Measurements from ENCODE around the gene PRDM5. TPM values are rescaled to one million over a fixed set of nuclear protein-coding genes. Genes with fewer than 3 reads are reported as not detected.
A peak's percentile ranks its signal among the peaks of the same experiment; 100 is the strongest.

The PRDM5 gene
- total RNA-seq, 1 donor = 30.7 TPM

DNA sequence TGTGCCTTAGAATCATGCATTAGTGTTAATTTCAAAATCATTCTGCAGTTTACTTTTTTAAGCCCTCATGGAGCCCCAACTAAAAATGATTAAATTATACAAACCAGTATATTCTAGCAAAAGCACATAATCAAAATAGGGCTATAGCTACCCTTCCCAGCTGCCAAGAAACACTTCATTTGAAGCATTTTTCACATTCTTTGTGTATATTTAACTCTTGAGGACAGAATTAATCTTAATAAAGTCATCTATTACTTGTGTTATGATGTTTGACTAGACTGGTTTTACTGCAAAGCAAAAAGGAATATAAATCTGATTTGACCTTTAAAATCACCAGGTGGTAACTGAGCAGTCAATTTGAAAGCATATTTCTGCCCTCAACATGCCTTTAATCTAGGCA lies 145.1 kb downstream of the PRDM5 start:
- TF ChIP-seq, protein P1, sequence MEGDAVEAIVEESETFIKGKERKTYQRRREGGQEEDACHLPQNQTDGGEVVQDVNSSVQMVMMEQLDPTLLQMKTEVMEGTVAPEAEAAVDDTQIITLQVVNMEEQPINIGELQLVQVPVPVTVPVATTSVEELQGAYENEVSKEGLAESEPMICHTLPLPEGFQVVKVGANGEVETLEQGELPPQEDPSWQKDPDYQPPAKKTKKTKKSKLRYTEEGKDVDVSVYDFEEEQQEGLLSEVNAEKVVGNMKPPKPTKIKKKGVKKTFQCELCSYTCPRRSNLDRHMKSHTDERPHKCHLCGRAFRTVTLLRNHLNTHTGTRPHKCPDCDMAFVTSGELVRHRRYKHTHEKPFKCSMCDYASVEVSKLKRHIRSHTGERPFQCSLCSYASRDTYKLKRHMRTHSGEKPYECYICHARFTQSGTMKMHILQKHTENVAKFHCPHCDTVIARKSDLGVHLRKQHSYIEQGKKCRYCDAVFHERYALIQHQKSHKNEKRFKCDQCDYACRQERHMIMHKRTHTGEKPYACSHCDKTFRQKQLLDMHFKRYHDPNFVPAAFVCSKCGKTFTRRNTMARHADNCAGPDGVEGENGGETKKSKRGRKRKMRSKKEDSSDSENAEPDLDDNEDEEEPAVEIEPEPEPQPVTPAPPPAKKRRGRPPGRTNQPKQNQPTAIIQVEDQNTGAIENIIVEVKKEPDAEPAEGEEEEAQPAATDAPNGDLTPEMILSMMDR (IDR thresholded peaks at IDR 0.05; ENCODE audit: insufficient read depth, low read depth, low read length) = no peak
- no peak for DNase-seq (ENCODE audit: low read depth)
- no peak overlapping the region for H3K4me3 ChIP-seq (ENCODE audit: low read depth, low read length)

DNA sequence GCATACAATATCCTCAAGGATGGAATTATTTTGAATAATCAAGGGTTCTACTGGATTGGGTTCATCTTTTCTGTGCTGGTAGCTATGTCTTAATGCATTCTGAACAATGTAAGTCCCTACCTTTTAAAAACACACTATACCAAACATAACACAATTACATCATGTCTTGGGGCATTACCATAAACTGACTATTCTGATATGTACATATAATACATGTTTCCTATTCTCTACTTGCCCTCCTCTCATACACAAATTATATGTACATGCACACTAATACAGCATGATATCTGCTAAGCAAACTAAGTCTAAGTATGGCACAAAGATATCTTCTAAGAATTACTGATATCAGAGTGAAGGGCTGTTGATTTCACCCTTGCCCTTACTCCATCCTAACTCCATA lies 147.1 kb downstream of the PRDM5 start:
- TF ChIP-seq, protein P1 (IDR thresholded peaks at IDR 0.05; ENCODE audit: insufficient read depth, low read depth, low read length) = no peak
- DNase-seq (ENCODE audit: low read depth) = no peak
- no peak overlapping the region for H3K4me3 ChIP-seq (ENCODE audit: low read depth, low read length)

DNA sequence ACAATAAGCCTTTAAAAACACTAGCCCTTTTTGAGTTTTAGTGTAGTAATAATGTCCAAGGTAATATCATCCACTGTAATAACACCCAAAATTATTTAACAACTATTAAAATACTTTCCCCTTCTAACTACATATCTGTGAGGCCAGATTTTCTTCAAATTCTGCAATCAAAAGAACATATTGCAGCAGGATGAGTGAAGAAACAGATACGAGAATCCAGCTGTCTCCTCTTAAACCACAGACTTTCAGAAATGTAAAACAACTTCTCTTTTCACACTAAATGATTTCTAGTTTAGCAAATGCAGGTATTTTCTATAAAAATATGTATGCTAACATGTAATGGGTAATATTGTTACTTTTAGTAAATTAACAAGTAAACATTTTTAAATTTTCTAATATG lies 148.9 kb downstream of the PRDM5 start:
- DNase-seq (ENCODE audit: low read depth) = no peak

DNA sequence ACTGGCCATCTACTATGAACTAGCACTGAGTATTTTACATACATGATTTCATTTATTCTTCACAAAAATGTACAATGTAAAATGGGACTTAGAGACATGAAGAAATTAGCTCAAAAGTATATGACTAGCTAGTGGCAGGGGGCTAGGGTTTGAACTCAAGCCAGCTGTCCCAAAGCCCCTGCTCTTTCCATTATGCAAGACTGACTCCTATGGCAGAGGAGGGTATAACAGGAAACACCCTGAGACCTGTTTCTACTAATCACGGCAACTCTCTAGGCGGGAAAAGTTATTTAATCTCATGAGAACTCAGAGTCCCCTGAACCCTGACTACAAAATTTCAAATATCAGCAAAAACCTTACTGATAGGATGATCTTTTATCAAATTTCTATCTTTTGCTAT lies 150.6 kb downstream of the PRDM5 start:
- TF ChIP-seq, protein P1 (IDR thresholded peaks at IDR 0.05; ENCODE audit: insufficient read depth, low read depth, low read length) = peak; percentile 8
- H3K4me3 ChIP-seq (ENCODE audit: low read depth, low read length) = no peak overlapping the region
- no peak for DNase-seq (ENCODE audit: low read depth)

More for the DNA sequence above, 148.9 kb downstream of the PRDM5 start:
- TF ChIP-seq, protein P1 (IDR thresholded peaks at IDR 0.05; ENCODE audit: insufficient read depth, low read depth, low read length) = no peak
- no peak overlapping the region for H3K4me3 ChIP-seq (ENCODE audit: low read depth, low read length)

DNA sequence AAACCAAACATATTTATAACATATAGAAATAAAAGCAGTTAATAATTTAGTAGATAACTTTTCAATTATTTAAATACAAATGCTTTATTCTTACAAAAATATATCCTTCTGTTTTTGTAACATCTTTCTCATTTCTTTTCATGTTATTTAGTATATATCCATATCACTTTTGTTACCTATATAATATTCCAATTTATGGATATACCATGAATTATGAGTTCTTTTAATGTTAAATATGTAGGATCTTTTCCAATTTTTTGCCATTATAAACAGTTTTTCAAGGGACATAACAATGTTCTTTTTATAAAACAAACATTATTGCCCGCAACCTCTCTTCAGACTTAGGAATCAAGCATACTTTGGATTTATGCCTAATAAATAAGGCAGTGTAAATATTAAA lies 151.6 kb downstream of the PRDM5 start:
- TF ChIP-seq, protein P1 (IDR thresholded peaks at IDR 0.05; ENCODE audit: insufficient read depth, low read depth, low read length) = no peak
- H3K4me3 ChIP-seq (ENCODE audit: low read depth, low read length) = no peak overlapping the region
- no peak for DNase-seq (ENCODE audit: low read depth)

DNA sequence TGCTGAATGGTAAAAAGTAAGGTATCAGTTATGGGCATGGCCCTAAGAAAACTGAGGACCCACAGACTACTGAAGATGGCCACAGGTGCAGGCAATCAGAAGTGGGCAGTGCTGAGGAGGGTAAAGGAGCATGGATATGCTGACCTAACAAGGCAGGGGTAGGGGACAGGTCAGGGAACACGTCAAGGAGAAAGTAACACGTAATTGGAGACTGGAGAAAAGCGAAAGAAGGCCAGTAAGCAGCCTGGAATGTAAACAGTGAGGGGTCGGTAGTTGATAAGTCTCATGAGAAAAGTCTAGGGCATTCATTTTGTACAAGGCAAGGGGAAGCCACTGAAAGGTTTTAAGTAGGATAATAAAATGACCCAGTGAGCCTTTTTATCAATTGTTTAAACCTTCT lies 153.3 kb downstream of the PRDM5 start:
- H3K4me3 ChIP-seq (ENCODE audit: low read depth, low read length) = no peak overlapping the region
- TF ChIP-seq, protein P1 (IDR thresholded peaks at IDR 0.05; ENCODE audit: insufficient read depth, low read depth, low read length) = no peak
- peak; percentile 91 for DNase-seq (ENCODE audit: low read depth)

DNA sequence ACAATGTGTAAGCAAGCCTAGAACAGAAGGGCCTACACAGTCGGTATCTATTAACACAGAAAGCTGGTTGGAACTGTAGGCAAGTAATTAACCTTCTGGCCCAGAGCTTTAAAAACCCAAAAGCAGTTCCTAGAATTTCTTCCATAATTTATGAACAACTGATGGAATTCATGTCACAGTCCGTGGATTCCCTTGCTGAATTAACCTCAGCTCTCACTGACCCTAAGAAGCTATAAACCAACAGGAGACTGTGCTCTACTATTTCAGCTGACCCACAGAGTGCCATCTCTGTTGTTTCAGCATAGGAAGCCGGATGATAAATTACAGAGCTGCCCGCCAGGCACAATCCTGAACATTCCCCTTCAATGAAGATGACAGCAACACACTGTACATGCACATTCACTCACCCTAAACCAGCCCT lies 157.3 kb downstream of the PRDM5 start:
- TF ChIP-seq, protein P1 (IDR thresholded peaks at IDR 0.05; ENCODE audit: insufficient read depth, low read depth, low read length) = no peak
- DNase-seq (ENCODE audit: low read depth) = peak; percentile 3
- H3K4me3 ChIP-seq (ENCODE audit: low read depth, low read length) = no peak overlapping the region

Measured in fibroblast of villous mesenchyme (primary cell).